ENCODE results near the gene CDC37L1.
"Not testable (repeated sequence)": the region's sequence is repeated elsewhere in the genome, so short reads cannot be mapped to it uniquely, and the experiment has no call there.

CDC37L1 gene

GRCh38 chr9:4640027-4640426 is 39.3 kb upstream of the CDC37L1 start:
- Histone ChIP-seq H3K9ac (ENCODE audit: low read length) (no peak overlapping the region), H3K4me1 (ENCODE audit: low read length) (peaks cover 8% of the 10 kb centered on the region), H3K27me3 (ENCODE audit: low read depth, low read length) (no peaks in the 10 kb centered on the region), H3K4me2 (ENCODE audit: low read length) (no peak overlapping the region), H3K79me2 (ENCODE audit: low read length) (no peaks in the 10 kb centered on the region), H4K20me1 (ENCODE audit: insufficient read depth, low read length) (no peaks in the 10 kb centered on the region), H3K4me3 (ENCODE audit: low read length) (no peak overlapping the region), H3K36me3 (replicated peaks; ENCODE audit: low read depth, low read length) (no peaks in the 10 kb centered on the region), H3K27ac (ENCODE audit: low read length) (no peak overlapping the region), H3K9me3 (ENCODE audit: insufficient read depth, low read length) (no peaks in the 10 kb centered on the region), H2AFZ (ENCODE audit: low read depth, low read length) (no peak overlapping the region)
- TF ChIP-seq CTCF (IDR thresholded peaks at IDR 0.05; ENCODE audit: low read depth, low read length) (peak; percentile 61), EZH2phosphoT487 (IDR thresholded peaks at IDR 0.05; ENCODE audit: low read depth) (no peak)

- H3K9ac ChIP-seq (ENCODE audit: low read length): no peak overlapping the region
- H3K36me3 ChIP-seq (replicated peaks; ENCODE audit: low read depth, low read length): no peaks in the 10 kb centered on the region
- H3K4me1 ChIP-seq (ENCODE audit: low read length): peaks cover 9% of the 10 kb centered on the region
- H4K20me1 ChIP-seq (ENCODE audit: insufficient read depth, low read length): no peaks in the 10 kb centered on the region
- no peak overlapping the region for H2AFZ ChIP-seq (ENCODE audit: low read depth, low read length)
- no peaks in the 10 kb centered on the region for H3K79me2 ChIP-seq (ENCODE audit: low read length)
- H3K27ac ChIP-seq (ENCODE audit: low read length): no peak overlapping the region
- no peak overlapping the region for H3K4me2 ChIP-seq (ENCODE audit: low read length)
- H3K9me3 ChIP-seq (ENCODE audit: insufficient read depth, low read length): no peaks in the 10 kb centered on the region
- H3K4me3 ChIP-seq (ENCODE audit: low read length): no peak overlapping the region
- TF ChIP-seq CTCF (IDR thresholded peaks at IDR 0.05; ENCODE audit: low read depth, low read length) (no peak), EZH2phosphoT487 (IDR thresholded peaks at IDR 0.05; ENCODE audit: low read depth) (no peak)
- no peaks in the 10 kb centered on the region for H3K27me3 ChIP-seq (ENCODE audit: low read depth, low read length)
Measured at GRCh38 chr9:4642351-4642750, 37.0 kb upstream of the CDC37L1 start.

GRCh38 chr9:4654084-4654483 is 25.3 kb upstream of the CDC37L1 start:
- Histone ChIP-seq H2AFZ (ENCODE audit: low read depth, low read length) (no peak overlapping the region), H3K4me2 (ENCODE audit: low read length) (no peak overlapping the region), H3K4me1 (ENCODE audit: low read length) (no peaks in the 10 kb centered on the region), H3K9me3 (ENCODE audit: insufficient read depth, low read length) (no peaks in the 10 kb centered on the region), H3K36me3 (replicated peaks; ENCODE audit: low read depth, low read length) (no peaks in the 10 kb centered on the region), H3K9ac (ENCODE audit: low read length) (no peak overlapping the region), H4K20me1 (ENCODE audit: insufficient read depth, low read length) (no peaks in the 10 kb centered on the region), H3K27me3 (ENCODE audit: low read depth, low read length) (no peaks in the 10 kb centered on the region), H3K27ac (ENCODE audit: low read length) (no peak overlapping the region), H3K4me3 (ENCODE audit: low read length) (no peak overlapping the region), H3K79me2 (ENCODE audit: low read length) (no peaks in the 10 kb centered on the region)
- TF ChIP-seq CTCF (IDR thresholded peaks at IDR 0.05; ENCODE audit: low read depth, low read length): no peak
- no peak for TF ChIP-seq EZH2phosphoT487 (IDR thresholded peaks at IDR 0.05; ENCODE audit: low read depth)

GRCh38 chr9:4654538-4654937 is 24.8 kb upstream of the CDC37L1 start:
- TF ChIP-seq EZH2phosphoT487 (IDR thresholded peaks at IDR 0.05; ENCODE audit: low read depth) (no peak), CTCF (IDR thresholded peaks at IDR 0.05; ENCODE audit: low read depth, low read length) (no peak)
- Histone ChIP-seq H3K27ac (ENCODE audit: low read length) (no peak overlapping the region), H3K36me3 (replicated peaks; ENCODE audit: low read depth, low read length) (no peaks in the 10 kb centered on the region), H3K4me2 (ENCODE audit: low read length) (no peak overlapping the region), H3K27me3 (ENCODE audit: low read depth, low read length) (no peaks in the 10 kb centered on the region), H3K9ac (ENCODE audit: low read length) (no peak overlapping the region), H3K9me3 (ENCODE audit: insufficient read depth, low read length) (no peaks in the 10 kb centered on the region), H4K20me1 (ENCODE audit: insufficient read depth, low read length) (no peaks in the 10 kb centered on the region), H2AFZ (ENCODE audit: low read depth, low read length) (no peak overlapping the region), H3K4me3 (ENCODE audit: low read length) (no peak overlapping the region), H3K79me2 (ENCODE audit: low read length) (no peaks in the 10 kb centered on the region), H3K4me1 (ENCODE audit: low read length) (no peaks in the 10 kb centered on the region)

GRCh38 chr9:4656196-4656595 is 23.2 kb upstream of the CDC37L1 start:
- H3K36me3 ChIP-seq (replicated peaks; ENCODE audit: low read depth, low read length); H3K4me1 ChIP-seq (ENCODE audit: low read length); H4K20me1 ChIP-seq (ENCODE audit: insufficient read depth, low read length); H3K4me2 ChIP-seq (ENCODE audit: low read length); H3K27ac ChIP-seq (ENCODE audit: low read length); H3K4me3 ChIP-seq (ENCODE audit: low read length); H3K9ac ChIP-seq (ENCODE audit: low read length); H3K79me2 ChIP-seq (ENCODE audit: low read length); H3K9me3 ChIP-seq (ENCODE audit: insufficient read depth, low read length); H3K27me3 ChIP-seq (ENCODE audit: low read depth, low read length); H2AFZ ChIP-seq (ENCODE audit: low read depth, low read length): not testable (repeated sequence)

Data from OCI-LY3 (cell line).